GM19351 (cell line): ENCODE data around the gene APOA4.
"Not testable (repeated sequence)": the region's sequence is repeated elsewhere in the genome, so short reads cannot be mapped to it uniquely, and the experiment has no call there.

Experiments used
- ATAC-seq: cut with Tn5 transposase; IDR thresholded peaks from one replicate; pipeline ENCODE4 v1.9.1; 2021; ENCODE audit warnings: mild to moderate bottlenecking, moderate library complexity; ENCODE audit not compliant: unreplicated experiment

Gene APOA4

DNA sequence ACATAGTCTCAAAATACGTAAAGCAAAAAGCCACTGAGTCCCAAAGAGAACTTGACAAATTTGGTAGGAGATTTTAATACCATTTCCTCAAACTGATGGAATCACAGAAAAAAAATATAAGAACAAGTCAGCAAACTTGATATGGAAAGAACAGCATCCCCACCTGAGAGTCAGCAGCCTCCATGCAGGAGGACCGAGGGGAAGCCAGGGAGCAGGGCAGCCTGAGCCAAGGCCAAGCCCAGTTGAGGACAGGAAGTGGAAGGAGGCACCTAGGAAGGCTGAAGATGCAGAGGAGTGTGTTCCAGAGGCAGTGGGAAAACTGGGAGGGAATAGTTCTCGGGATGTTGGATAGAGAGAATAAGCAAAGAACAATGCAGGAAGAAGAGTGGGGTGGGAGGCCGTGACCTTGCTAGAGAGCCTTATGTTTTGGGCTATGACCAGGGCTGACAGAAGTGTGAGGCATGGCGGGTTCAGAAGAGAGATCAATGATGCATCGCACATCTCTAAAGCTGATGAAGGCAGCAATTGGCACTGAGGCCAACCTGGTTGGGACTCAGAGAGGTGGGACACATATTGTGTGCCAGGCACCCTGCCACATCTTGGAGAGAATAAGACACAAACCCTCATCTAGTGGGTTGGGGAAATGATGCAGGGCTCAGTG is 15.4 kb downstream of the APOA4 start:
- no peak for ATAC-seq

DNA sequence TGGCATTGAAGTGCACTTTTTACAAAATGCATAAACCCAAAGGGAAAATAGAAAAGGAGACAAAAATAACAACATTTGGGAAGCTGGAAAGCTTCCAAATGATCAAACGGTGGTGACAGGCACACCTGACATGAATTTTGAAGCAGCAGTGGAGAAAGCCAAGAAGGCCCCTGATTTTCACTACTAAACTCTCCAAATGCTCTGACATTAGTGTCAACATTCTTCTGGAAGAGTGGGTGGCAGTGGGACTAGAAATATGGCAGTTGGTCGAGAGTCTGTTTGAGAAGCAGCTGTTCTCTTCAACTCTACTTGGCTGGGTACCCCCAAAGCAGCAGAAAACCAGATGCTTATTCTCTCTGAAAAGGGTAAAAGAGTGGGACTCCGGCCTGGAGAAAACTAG is 19.1 kb downstream of the APOA4 start:
- no peak for ATAC-seq

DNA sequence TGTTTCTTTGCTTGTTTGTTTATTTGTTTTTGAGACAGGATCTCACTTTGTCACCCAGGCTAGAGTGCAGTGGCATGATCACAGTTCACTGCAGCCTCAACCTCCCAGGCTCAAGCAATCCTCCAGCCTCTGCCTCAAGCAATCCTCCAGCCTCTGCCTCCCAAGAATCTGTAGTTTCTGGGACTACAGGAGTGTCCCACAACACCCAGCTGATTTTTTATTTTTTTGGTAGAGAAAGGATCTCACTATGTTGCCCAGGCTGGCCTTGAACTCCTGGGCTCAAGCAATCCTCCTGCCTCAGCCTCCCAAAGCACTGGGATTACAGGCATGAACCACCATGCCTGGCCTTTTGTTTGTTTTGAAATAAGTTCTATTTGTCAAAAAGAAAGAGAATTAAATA is 21.4 kb downstream of the APOA4 start:
- not testable (repeated sequence) for ATAC-seq

DNA sequence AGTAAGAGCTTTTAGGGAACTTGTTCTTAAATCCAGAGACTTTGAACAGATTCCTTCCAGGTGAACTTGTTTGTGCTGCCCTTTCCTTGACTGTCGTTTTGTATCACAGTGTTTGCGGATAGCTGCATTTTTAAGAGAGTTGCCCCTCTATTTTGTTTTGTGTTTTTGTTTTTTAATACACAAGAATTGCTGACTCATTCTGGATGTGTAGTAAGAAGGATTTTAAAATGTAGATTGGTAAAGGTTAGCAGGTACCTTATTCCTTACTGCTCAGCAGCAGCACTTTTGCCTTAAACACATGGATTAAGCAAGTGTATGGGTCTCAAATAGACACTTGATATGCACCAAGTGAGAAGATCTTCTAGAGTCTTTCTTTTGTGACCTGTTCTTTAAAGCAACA is 22.5 kb downstream of the APOA4 start:
- ATAC-seq, result no peak

DNA sequence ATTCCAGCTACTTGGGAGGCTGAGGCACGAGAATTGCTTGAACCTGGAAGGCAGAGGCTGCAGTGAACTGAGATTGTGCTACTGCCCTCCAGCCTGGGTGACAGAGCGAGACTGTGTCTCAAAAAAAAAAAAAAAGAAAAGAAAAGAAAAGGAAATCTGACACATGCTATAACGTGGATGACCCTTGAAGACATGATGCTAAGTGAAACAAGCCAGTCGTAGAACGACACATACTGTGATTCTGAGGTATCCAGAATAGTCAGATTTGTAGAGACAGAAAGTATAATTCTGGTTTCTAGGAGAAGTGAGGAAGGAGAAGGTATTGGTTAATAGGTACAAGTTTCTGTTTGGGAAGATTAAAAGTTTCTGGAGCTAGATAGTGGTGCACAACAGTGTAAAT is 24.7 kb downstream of the APOA4 start:
- no peak for ATAC-seq

DNA sequence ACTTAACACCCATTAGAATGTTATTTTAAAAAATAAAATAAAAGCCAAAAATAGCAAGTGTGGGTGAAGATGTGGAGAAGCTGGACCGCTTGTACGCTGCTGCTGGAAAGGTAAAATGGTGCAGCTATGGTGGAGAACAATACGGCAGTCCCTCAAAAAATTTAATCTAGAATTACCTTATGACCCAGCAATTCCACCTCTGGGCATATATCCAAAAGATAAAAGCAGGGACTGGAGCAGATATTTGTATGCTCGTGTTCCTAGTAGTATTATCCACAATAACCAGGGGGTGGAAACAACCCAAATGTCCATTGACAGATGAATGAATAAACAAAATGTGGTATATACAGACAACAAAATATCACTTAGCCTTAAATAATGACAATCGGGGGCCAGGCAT is 25.3 kb downstream of the APOA4 start:
- ATAC-seq, result no peak

DNA sequence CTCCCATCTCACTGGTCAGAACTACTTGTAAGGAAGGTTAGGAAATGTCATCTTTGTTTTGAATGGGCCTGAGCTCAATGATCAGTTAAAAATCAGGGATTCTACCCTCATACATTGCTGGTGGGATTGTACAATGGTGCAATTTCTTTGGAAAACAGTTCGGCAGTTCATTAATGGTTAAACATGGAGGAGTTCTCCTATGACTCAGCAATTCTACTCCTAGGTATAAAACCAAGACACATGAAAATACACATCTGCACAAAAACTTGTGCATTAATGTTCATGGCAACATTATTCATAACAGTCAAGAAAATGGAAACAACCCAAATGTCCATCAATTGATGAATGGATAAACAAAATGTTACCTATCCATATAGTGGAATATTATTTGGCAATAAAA is 26.6 kb downstream of the APOA4 start:
- no peak for ATAC-seq

DNA sequence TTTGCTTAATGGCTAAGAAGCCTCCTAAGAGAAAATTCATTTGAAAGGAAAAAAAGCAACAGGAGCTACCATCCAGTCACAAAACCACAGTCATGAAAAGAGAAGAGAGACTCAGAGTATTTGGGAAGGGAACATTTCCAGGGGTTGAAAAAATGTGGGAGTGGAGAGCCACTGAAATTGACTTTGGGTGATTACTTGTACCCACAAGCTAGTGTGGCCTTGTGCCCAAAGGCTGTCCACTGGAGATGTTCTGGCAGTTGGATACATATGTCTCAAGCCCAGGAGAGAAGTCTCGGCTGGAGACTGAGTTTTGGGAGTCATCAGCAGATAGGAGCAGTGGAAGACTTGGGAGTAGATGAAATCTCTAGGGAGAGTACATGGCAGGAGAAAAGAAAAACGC is 28.3 kb downstream of the APOA4 start:
- ATAC-seq, result no peak

DNA sequence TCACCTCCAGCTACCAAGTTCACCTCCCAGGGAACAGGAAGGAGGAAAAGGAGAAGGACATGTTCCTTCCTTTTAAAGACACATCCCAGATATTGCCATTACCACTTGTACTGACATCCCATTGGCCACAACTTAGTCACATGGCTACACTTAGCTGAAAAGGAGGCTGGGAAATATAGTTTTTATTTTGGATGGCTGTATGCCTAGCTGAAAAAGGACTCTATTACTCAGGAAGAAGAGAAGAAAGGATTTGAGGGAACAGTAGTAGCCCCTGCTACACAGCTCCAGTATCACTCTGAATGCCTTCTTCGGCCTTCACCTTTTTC is 29.4 kb downstream of the APOA4 start:
- ATAC-seq, result no peak

DNA sequence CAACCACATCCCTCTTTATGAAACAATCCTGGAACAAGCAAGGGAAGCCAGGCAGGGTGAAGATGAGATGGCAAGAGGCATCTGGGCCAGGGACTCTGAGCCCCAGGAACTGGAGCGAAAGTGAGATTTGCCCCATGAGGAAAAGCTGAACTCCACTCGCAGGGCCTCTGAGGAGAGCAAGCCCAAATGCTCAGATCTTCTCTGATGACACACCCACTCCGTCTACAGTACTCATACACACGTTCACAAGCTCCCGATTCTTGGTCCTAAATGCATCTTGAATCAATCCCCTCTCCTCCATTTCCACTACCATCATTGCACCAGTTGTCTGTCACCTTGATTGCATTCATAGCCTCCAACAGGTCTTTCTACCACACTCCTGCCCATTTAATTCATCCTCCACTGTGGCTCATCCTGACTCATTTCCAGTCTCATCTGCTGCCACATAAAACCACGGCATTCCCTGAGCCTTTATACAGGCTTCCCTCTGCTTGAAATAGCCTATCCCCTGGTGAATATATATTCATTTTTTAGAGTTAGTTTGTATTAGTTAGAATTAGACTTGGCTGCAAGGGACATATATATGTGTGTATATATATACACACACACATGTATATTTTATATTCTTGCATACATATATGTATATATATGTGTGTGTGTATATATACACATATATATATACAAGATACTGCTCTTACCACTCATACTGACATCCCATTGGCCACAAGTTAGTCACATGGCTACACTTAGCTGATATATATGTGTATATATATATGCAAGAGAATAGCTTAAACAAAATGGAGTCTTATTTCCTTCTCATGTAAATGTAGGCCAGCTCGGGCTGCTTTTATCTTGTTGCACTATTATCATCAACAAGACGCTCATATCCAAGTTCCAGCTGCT is 30.0 kb downstream of the APOA4 start:
- no peak for ATAC-seq

DNA sequence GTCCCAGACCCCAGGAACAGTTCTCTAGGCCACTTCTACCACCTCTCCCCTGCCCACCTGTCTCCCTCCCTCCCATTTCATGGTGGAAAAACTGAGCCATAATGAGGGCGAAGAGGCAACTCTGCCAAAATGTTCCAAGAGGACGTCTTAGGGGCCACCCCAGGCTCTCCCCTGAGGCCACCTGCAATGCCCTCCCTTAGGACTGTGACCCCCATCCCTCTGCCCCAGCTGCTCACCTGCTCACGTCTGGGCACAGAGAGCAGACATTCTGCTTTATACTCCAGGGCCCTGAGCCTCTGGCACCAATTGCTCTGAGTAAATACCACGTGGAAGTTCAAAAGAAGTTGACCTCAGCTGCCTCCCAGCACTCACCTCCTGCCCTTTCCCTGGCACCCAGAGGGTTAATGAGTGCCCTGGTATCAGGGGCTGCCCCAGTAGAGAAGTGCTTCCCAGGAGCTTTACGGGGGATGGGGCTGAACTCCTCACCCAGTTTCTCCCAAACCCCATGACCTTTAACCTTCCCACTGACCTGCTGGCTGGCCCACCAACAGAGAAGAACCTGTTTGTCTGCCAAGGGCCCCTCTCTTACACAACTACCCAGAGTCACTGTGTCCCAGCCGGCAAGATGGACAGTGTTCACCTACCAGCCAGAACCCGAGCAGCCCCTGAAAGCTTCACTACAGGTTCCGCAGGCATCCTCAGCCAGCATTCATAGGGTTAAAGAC is 30.8 kb downstream of the APOA4 start:
- ATAC-seq, result no peak

DNA sequence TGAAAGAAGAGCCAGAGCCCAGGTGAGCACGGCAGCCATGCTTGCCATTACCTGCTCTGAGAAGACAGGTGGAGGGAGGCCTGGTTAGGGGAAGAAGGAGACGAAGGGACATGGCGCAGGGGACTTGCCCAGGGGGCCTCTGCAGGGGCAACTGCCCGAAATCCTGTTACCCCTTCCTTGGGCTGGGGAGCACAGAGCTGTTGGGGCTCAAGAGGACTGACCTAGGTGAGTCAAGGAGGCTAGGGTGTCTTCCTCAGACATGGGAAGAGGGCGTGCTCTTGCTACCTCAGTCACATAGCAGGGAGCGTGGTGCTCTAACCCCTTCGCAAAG is 31.3 kb downstream of the APOA4 start, which contains the start of gene APOA5:
APOA5 (minus strand) TSS at position 67 of the 331 bp plus-strand sequence; CDS start at position 48, 19 bp downstream.
- no peak for ATAC-seq

DNA sequence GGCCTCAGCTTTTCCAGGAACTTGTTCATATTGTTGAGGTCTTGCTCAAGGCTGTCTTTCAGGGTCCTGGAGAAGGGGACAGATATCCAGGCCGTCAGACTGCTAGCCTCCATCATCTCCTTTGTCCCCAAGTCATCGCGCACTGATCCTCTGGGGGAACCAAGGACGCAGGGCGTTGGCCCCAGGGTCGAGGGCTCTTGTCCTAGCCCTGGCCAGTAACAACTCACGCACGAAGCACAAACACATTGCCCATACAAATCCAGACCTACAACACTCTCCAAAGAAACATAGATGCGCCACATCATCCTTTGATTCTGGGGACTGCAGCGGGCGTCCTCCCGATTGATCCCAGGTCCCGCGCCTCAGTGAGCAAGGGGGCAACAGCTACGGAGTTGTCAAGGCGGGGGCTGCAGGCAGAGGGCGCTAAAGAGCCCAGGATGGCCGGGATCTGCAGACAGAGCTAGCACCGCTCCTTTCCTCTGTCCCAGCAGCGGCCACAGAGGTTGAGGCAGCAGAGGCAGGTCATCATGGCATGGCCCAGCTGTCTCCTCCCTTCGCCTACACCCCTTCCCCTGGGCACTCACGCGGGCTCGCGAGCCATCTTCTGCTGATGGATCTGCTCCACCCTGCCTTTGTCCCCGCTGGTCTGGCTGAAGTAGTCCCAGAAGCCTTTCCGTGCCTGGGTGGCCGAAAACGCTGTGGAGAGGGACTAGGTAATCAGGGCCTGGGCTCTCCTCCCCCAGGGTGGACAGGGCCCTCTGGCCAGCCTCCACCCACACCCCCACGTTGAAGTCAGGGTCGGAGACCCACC is 31.9 kb downstream of the APOA4 start:
- peak; percentile 47 for ATAC-seq

DNA sequence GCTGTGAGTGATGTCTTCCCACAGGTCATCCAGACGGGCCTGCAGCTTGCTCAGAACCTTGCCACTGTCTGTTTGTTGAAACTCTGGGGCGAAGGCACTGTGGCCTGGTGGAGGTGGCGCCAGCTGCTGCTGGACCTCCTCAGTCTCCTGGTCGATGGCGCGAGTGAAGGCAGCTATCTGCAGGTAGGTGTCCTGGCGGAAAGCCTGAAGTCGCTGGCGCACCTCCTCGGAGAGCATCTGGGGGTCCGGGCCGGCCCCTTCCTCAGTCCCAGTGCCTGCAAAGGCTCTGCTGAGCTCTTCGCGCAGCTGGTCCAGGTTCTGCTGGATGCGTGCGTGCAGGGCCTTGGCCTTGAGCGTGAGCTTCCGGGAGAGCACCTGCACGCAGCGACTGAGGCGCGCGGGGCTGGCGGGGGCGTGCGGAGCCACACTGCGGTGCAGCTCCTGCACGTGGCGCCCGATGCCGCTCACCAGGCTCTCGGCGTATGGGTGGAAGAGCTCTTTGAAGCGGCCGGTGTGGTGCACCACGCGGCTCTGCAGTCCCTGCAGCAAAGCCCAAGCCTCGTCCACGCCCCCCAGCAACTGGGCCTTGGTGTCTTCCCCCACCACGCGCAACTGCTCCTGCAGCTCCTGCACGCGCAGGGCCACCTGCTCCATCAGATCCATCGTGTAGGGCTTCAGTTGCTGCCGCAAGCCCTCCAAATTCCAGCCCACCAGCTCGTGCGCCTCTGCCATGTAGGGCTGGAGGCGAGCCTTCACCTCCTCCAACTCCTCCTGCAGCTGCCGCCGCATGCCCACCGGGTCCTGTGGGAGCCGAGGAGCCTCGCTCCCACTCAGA is 32.7 kb downstream of the APOA4 start:
- no peak for ATAC-seq

DNA sequence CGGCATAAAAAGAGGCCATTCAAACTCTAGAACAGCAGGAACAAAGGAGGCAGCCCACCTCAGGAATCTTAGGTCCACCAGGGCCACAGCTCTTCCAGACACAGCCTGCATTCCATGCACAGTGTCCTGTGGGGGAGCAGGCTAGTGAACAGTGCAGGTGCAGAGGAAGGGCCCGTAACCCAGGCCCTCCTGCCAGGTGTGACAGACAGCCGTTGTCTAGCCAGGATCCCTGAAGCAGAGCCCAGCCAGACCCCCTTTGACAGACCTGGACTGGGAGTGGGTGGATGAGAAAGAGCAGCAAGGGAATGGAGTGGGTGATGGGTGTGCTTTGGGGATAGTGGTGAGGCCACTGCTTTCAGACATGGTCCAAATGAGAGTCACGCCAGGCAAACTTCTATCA is 34.1 kb downstream of the APOA4 start:
- ATAC-seq, result no peak

DNA sequence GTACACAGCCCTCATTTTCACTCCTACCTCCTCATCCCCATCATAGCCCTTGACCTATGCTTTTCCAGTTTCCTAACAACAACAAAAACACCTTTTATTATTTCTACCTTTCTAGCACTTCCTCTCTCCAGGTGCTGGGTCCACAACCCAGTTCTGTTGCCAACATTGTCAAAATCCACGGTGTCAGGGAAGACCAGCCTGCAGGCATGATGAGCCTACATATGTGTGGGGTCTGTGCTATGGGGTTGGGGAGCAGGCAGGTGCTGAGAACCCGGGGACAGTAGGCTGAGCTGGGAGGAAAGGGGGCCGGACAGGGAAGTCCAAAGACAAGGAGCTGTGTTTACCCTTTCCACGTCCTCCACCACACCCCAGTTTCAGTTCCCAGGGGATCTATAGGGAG is 34.6 kb downstream of the APOA4 start:
- ATAC-seq, result no peak

DNA sequence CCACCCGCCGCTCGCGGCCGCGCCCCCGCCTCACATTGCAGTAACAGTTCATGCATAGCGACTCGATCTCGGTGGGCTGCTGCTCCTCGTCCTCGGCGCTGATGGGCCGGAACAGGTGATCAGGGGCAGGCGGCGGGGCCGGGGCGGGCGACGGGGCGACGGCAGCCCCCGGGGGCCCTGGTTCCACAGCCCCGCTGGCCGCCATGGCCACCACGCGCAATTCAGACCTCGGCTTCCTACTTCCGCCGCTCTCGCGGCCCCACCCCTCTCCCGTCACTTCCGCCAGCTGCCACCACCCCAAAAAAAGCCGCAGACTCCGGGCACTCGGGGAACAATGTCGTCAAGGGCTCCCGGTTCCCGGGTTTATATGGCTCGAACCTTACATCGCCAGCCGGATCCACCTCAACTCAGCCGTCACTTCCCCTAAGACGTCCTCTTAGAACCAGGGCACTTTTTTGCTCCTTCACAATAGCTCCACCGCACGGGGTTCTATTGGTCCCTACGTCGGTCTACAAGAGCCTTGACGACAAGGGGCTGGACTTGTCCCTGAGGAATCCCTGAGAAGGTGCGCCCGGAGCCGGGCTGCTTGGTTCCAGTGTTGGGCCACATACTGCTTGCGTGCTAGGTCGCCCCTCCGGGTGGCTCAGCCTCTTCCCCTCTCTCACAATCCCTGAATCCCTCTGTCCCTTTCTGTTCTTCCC is 35.2 kb downstream of the APOA4 start, which contains the start of gene ZPR1:
ZPR1 (minus strand) TSS at position 238 of the 701 bp plus-strand sequence; CDS start at position 205, 33 bp downstream.
- peak; percentile 93 for ATAC-seq

DNA sequence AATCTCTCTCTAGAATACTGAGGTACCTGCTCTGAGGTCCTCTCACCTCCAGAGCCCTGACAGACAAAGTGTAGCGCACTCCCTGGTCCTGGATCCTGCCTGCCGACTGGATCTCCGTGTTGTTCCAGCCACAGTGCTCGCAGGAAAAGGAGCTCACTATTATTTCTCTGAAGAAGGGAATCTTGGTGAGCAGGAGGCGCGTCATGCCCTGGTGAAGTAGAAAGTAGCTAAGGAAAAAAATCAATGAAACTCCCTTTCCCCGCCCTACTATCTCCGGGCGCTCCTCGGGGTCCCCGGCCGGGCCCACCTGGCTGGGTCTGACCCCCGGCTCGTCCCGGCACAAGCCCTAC is 35.7 kb downstream of the APOA4 start:
- no peak for ATAC-seq

DNA sequence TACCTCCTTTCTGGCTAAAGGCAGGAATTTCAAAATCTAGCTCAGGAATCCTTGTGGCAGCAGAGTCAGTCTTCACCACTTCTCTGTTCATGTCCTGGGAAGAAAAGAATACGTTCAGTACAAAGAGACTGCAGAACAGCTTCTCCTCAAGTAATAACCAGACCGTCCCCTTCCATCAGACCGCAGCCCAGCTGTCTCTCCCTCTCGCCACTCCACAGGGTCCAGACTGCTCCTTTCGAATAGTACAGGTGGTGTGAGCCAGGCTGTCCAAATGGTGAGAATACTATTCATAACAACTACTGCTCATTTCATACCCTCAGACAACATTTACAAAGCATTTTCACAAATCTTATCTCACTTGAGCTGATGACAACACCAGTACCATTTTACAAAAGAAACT is 36.1 kb downstream of the APOA4 start:
- no peak for ATAC-seq

DNA sequence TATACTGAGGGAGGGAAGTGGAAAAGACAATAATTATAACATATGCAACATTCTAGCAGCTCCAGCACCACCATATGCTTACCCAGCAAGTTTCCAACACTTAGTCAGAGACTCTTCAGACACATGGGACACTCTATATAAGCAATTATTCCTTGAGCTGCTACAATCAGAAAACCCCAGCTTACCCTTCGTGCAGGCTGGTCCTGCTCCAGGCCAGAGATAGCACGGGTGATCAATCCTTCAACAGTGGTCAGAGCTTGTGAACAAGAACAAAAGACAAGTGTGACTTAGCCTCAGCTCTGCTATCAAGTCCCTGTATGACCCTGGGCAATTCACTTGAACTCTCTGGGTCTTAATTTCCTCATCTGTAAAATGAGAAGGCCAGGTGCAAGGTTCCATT is 36.8 kb downstream of the APOA4 start:
- ATAC-seq, result no peak
